GM06990 (cell line): ENCODE results near the gene ZNF277.

Experiments used
- DNase-seq: peaks from one replicate; pipeline ENCODE4 v3.0.0-alpha.2; 2011; ENCODE audit not compliant: insufficient read length; ENCODE audit errors: extremely low read depth
- H3K27me3 ChIP-seq: replicated peaks from 2 replicates; pipeline ENCODE4 v1.6.0; 2011; ENCODE audit warnings: low read length; ENCODE audit not compliant: control insufficient read depth, insufficient read depth
- H3K36me3 ChIP-seq: 2 replicates; pipeline ENCODE4 v1.5.1; 2011; ENCODE audit warnings: low read length; ENCODE audit not compliant: control insufficient read depth, insufficient read depth
- H3K4me3 ChIP-seq: replicated peaks from 2 replicates; pipeline ENCODE4 v1.5.1; 2011; ENCODE audit warnings: low read depth, mild to moderate bottlenecking, control low read depth, low read length
- TF ChIP-seq, protein P1 (sequence below): IDR thresholded peaks from 2 replicates; pipeline ENCODE4 v1.5.1; 2011; ENCODE audit warnings: low read length, control low read depth, mild to moderate bottlenecking, inconsistent platforms; ENCODE audit not compliant: insufficient read depth, poor library complexity, severe bottlenecking

ZNF277 gene

GRCh38 chr7:112290065-112290464, 83.6 kb downstream of the ZNF277 start:
- TF ChIP-seq, protein P1, sequence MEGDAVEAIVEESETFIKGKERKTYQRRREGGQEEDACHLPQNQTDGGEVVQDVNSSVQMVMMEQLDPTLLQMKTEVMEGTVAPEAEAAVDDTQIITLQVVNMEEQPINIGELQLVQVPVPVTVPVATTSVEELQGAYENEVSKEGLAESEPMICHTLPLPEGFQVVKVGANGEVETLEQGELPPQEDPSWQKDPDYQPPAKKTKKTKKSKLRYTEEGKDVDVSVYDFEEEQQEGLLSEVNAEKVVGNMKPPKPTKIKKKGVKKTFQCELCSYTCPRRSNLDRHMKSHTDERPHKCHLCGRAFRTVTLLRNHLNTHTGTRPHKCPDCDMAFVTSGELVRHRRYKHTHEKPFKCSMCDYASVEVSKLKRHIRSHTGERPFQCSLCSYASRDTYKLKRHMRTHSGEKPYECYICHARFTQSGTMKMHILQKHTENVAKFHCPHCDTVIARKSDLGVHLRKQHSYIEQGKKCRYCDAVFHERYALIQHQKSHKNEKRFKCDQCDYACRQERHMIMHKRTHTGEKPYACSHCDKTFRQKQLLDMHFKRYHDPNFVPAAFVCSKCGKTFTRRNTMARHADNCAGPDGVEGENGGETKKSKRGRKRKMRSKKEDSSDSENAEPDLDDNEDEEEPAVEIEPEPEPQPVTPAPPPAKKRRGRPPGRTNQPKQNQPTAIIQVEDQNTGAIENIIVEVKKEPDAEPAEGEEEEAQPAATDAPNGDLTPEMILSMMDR, result no peak
- Histone ChIP-seq H3K4me3 (no peak overlapping the region), H3K27me3 (no peaks in the 10 kb centered on the region), H3K36me3 (no peaks in the 10 kb centered on the region)
- no peak for DNase-seq

DNA sequence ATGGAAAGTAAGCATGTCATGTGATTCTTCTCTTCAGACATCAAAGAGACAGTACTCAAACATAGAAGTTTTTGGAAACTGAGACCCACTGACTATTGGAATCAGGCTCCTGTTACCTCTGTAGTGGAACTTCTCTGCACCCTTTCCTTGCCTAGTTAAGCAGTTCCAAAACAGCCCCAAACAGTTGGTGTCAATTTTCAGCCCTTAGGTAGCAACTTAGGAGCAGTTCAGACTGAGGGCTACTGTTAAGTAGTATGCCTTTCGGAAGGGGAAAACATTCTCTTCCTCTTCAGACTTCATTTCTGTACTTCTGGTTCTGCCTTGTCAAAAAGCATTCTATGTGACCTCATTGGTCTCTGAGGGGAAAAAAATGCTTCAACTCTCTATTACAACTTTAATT, 85.7 kb downstream of the ZNF277 start:
- no peaks in the 10 kb centered on the region for H3K27me3 ChIP-seq
- no peak for DNase-seq
- TF ChIP-seq, protein P1, result no peak
- H3K36me3 ChIP-seq, result no peaks in the 10 kb centered on the region
- H3K4me3 ChIP-seq, result no peak overlapping the region

DNA sequence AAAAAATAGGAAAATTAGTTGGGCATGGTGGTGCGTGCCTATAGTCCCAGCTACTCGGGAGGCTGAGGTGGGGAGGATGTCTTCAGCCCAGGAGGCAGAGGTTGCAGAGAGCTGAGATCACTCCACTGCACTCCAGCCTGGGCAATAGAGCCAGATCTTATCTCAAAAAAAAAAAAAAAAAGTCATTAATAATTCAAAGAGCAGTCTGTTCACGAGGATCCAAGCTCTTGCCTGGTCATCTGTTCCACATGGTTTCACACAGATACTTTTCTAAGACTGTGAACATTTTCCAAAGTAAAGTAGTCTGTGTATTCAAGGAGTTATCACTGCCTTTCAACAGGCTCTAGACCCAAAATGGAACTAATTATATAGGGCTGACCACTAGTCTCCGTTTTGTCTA, 86.9 kb downstream of the ZNF277 start:
- Histone ChIP-seq H3K36me3 (no peaks in the 10 kb centered on the region), H3K27me3 (no peaks in the 10 kb centered on the region), H3K4me3 (no peak overlapping the region)
- DNase-seq, result no peak
- TF ChIP-seq, protein P1, result no peak

GRCh38 chr7:112296432-112296831, 89.9 kb downstream of the ZNF277 start:
- TF ChIP-seq, protein P1, result no peak
- DNase-seq, result no peak
- H3K27me3 ChIP-seq, result no peaks in the 10 kb centered on the region
- no peaks in the 10 kb centered on the region for H3K36me3 ChIP-seq
- H3K4me3 ChIP-seq, result no peak overlapping the region

DNA sequence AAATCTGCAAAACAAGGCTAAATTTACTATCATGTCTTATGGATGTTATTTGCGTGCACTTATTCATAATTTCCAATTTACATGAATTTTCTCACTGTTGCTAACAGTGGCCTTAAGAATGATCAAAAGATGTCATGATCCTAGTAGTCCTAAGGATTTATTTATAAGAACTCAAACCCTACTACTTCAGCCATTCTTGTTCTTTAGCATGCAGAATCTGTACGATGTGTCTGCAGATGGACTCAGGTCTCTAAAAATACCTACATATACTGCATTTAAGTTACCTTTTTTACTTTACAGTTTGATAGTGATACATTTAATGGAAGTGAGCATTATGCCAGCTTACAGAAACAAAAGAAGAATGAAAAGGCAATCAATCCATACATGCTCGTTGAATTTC, 91.2 kb downstream of the ZNF277 start:
- TF ChIP-seq, protein P1, result no peak

DNA sequence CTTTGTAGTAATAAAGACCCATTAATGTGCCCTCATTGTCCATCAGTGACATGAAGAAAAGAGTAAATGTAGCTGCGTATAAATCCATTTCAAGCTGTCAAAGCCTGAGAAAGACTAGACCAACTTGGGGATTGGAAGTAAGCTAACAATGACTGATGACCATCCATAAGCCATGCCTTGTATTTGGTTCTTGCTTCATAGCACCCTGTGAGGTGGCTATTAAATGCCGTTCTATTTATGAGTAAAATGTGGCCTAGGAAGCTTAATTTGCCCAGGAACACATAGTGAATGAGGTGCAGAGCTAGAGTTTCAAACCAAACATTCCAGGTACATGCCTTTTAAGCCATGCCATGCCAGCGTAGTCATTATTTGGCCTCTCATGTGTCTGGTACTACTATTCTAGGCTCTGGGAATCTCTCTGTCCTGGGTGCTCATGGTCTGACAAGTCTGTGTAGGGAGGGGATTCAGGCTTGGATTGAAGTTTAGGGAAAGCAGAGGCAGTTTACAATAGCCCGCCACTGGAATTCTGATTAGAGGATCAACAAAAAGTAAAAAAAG, 92.1 kb downstream of the ZNF277 start:
- TF ChIP-seq, protein P1, result no peak
- no peak overlapping the region for H3K4me3 ChIP-seq
- no peaks in the 10 kb centered on the region for H3K36me3 ChIP-seq
- H3K27me3 ChIP-seq, result no peaks in the 10 kb centered on the region
- DNase-seq, result no peak

More for the DNA sequence above, 91.2 kb downstream of the ZNF277 start:
- no peaks in the 10 kb centered on the region for H3K36me3 ChIP-seq
- H3K27me3 ChIP-seq, result no peaks in the 10 kb centered on the region
- H3K4me3 ChIP-seq, result no peak overlapping the region
- no peak for DNase-seq
